Measurements from ENCODE around the gene PACSIN2.

- TF ChIP-seq CTCF (IDR thresholded peaks at IDR 0.05) (no peak), SIN3A (IDR thresholded peaks at IDR 0.05; ENCODE audit: borderline replicate concordance, insufficient read depth, low read depth, low read length) (no peak), TCF7L2 (IDR thresholded peaks at IDR 0.05; ENCODE audit: low read depth, low read length) (no peak)
Observed at GRCh38 chr22:42895087-42895486, 119.9 kb downstream of the PACSIN2 start.
